MM.1S (cell line): ENCODE measurements around the gene SDCCAG8.

Experiments used
- DNase-seq: peaks from one replicate; pipeline ENCODE4 v3.0.0-alpha.2; 2015
- H2AFZ ChIP-seq: fragments of 300-600 bp; sonication (generic); 2 replicates; pipeline ENCODE4 v1.6.0; 2016; ENCODE audit warnings: antibody characterized with exemption, low read length
- H3F3A ChIP-seq: fragments of 300-600 bp; sonication (generic); 2 replicates; pipeline ENCODE4 v1.6.1; 2016; ENCODE audit warnings: mild to moderate bottlenecking, antibody characterized with exemption, low read length, moderate library complexity, mixed read lengths; ENCODE audit not compliant: insufficient read depth
- H3K27ac ChIP-seq: fragments of 300-600 bp; sonication (generic); 2 replicates; pipeline ENCODE4 v1.5.1; 2016; ENCODE audit warnings: mild to moderate bottlenecking, low read length
- H3K27me3 ChIP-seq: fragments of 300-600 bp; sonication (generic); replicated peaks from 2 replicates; pipeline ENCODE4 v1.6.0; 2016; ENCODE audit warnings: low read length; ENCODE audit not compliant: insufficient read depth
- H3K36me3 ChIP-seq: fragments of 300-600 bp; sonication (generic); replicated peaks from 2 replicates; pipeline ENCODE4 v1.6.1; 2016; ENCODE audit warnings: mild to moderate bottlenecking, low read length, mixed read lengths; ENCODE audit not compliant: insufficient read depth
- H3K4me1 ChIP-seq: fragments of 300-600 bp; sonication (generic); 2 replicates; pipeline ENCODE4 v1.6.1; 2016; ENCODE audit warnings: low read length, mixed read lengths
- H3K4me2 ChIP-seq: fragments of 300-600 bp; sonication (generic); 2 replicates; pipeline ENCODE4 v1.6.0; 2016; ENCODE audit warnings: low read depth, low read length
- H3K4me3 ChIP-seq: fragments of 300-600 bp; sonication (generic); 2 replicates; pipeline ENCODE4 v1.5.1; 2016; ENCODE audit warnings: low read length, mixed read lengths
- H3K79me2 ChIP-seq: fragments of 300-600 bp; sonication (generic); 2 replicates; pipeline ENCODE4 v1.6.1; 2016; ENCODE audit warnings: mixed run types, low read length, mixed read lengths
- H3K9ac ChIP-seq: fragments of 300-600 bp; sonication (generic); 2 replicates; pipeline ENCODE4 v1.6.1; 2016; ENCODE audit warnings: low read length, mixed read lengths
- H3K9me2 ChIP-seq: fragments of 300-600 bp; sonication (generic); replicated peaks from 2 replicates; pipeline ENCODE4 v1.6.1; 2016; ENCODE audit warnings: mild to moderate bottlenecking, low read length, mixed read lengths; ENCODE audit not compliant: insufficient read depth
- H3K9me3 ChIP-seq: fragments of 300-600 bp; sonication (generic); replicated peaks from 2 replicates; pipeline ENCODE4 v1.6.1; 2016; ENCODE audit warnings: mild to moderate bottlenecking, low read length, mixed read lengths; ENCODE audit not compliant: insufficient read depth
- H4K20me1 ChIP-seq: fragments of 300-600 bp; sonication (generic); 2 replicates; pipeline ENCODE4 v1.6.1; 2016; ENCODE audit warnings: mild to moderate bottlenecking, low read length, moderate library complexity, mixed read lengths; ENCODE audit not compliant: insufficient read depth
- CTCF ChIP-seq: fragments of 300-600 bp; sonication (generic); IDR thresholded peaks from 2 replicates; pipeline ENCODE4 v1.5.1; 2016; ENCODE audit warnings: antibody characterized with exemption, low read length, mixed read lengths
- EZH2 ChIP-seq: fragments of 300-600 bp; sonication (generic); optimal IDR thresholded peaks from 2 replicates; pipeline ENCODE3; 2017; ENCODE audit warnings: low read depth, mild to moderate bottlenecking, antibody characterized with exemption, low read length, mixed read lengths
- EZH2phosphoT487 ChIP-seq: fragments of 300-600 bp; sonication (generic); IDR thresholded peaks from 2 replicates; pipeline ENCODE4 v1.6.1; 2018; ENCODE audit warnings: antibody characterized with exemption, low read length

SDCCAG8 gene

DNA sequence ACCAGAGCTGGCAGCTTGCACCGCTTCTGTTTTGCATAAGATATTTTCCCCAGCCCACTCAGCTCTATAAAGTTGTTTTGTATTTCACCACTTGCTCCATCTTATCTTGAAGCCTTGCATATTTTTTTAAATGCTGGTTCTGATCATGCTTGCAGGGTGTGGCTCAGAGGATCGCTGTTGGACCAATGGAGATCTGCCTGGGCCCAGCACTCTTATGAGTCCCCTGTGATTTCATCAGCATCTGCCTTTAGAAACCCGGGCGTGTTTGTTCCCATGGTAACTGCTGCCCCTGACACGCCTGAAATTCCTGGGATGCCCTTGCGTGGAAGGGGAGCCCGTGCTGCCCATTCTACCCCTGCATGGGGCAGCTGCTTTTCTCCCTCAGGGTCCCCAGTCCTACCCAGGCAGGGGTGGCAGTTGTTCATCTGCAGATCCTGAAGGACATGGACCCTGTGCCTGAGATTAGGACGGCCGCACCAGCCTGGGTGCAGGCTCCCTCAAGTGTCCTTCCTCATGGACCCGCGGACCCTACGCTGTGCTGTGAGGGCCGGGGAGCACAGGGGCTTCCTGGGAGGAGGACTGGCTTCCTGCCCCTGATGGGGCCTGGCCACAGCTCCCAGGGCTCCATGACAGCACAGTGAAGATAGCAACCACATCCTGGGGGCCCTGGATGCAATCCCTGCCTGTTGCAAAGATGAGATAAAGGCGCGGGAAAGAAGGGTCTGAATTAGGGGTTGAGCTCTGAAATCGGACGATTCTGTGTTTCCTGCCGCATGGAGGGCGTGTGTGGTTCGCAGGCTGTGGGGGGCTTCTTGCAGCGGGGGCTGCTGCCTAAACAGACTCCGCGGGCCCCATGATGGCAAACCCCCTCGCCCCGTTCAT is 226.5 kb downstream of the SDCCAG8 start:
- H3F3A ChIP-seq = no peaks in the 10 kb centered on the region
- H4K20me1 ChIP-seq = no peaks in the 10 kb centered on the region
- no peaks in the 10 kb centered on the region for H3K36me3 ChIP-seq
- no peaks in the 10 kb centered on the region for H3K27me3 ChIP-seq
- no peaks in the 10 kb centered on the region for H3K9me3 ChIP-seq
- no peaks in the 10 kb centered on the region for H3K79me2 ChIP-seq
- no peaks in the 10 kb centered on the region for H3K9me2 ChIP-seq
- H3K27ac ChIP-seq = no peak overlapping the region
- no peak overlapping the region for H2AFZ ChIP-seq
- DNase-seq = no peak
- no peaks in the 10 kb centered on the region for H3K4me1 ChIP-seq
- H3K4me2 ChIP-seq = no peak overlapping the region
- H3K4me3 ChIP-seq = no peak overlapping the region
- TF ChIP-seq EZH2phosphoT487 (no peak), EZH2 (no peak), CTCF (no peak)
- H3K9ac ChIP-seq = no peak overlapping the region

- no peak for DNase-seq
- Histone ChIP-seq H3F3A (no peaks in the 10 kb centered on the region), H3K9me3 (no peaks in the 10 kb centered on the region), H3K27me3 (no peaks in the 10 kb centered on the region), H2AFZ (no peak overlapping the region), H4K20me1 (no peaks in the 10 kb centered on the region), H3K9me2 (no peaks in the 10 kb centered on the region), H3K9ac (no peak overlapping the region), H3K36me3 (no peaks in the 10 kb centered on the region), H3K4me3 (no peak overlapping the region), H3K27ac (no peak overlapping the region), H3K4me1 (no peaks in the 10 kb centered on the region), H3K79me2 (no peaks in the 10 kb centered on the region), H3K4me2 (no peak overlapping the region)
- no peak for TF ChIP-seq EZH2phosphoT487
- no peak for TF ChIP-seq CTCF
- TF ChIP-seq EZH2 = no peak
These were observed 227.4 kb downstream of the SDCCAG8 start for GRCh38 chr1:243483071-243483771.

DNA sequence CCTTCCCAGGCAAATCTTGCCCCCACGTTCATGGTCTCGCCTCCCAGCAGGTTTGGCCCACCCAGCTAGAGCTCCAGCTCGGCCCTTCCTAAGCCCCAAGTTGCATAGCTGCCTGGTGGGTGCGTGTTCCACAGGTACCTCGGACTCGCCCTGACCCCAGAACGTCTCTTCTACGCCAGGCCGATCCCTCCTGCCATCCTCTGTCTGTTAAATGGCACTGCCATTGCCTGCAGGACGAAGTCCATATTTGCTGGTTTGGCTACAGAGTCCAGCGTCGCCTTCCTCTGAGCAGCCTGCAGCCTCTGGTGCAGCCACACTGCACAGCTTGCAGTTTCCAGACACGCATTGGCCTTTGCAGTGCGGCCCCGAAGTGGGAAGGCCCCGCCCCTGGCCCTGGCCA is 228.1 kb downstream of the SDCCAG8 start:
- TF ChIP-seq EZH2 (no peak), EZH2phosphoT487 (no peak), CTCF (no peak)

More for the DNA sequence above, 228.1 kb downstream of the SDCCAG8 start:
- no peaks in the 10 kb centered on the region for H3K4me1 ChIP-seq
- H2AFZ ChIP-seq = no peak overlapping the region
- no peaks in the 10 kb centered on the region for H3K79me2 ChIP-seq
- H3F3A ChIP-seq = no peaks in the 10 kb centered on the region
- H3K27me3 ChIP-seq = no peaks in the 10 kb centered on the region
- no peak overlapping the region for H3K4me2 ChIP-seq
- no peak for DNase-seq
- no peaks in the 10 kb centered on the region for H3K9me3 ChIP-seq
- H3K4me3 ChIP-seq = no peak overlapping the region
- H4K20me1 ChIP-seq = no peaks in the 10 kb centered on the region
- no peaks in the 10 kb centered on the region for H3K9me2 ChIP-seq
- no peak overlapping the region for H3K9ac ChIP-seq
- H3K27ac ChIP-seq = no peak overlapping the region
- no peaks in the 10 kb centered on the region for H3K36me3 ChIP-seq
